Measurements from ENCODE around the gene TRANK1. TPM values are rescaled to one million over a fixed set of nuclear protein-coding genes. Genes with fewer than 3 reads are reported as not detected.

Gene TRANK1
- total RNA-seq, 6 donors from 2014 or later: 10.6 to 39.8 (median 28.1) TPM

GRCh38 chr3:36804295-36805055 is 140.4 kb downstream of the TRANK1 start:
- DNase-seq (no peak), ATAC-seq (ENCODE audit: low FRiP score in 2 of 2) (no peak)
- Histone ChIP-seq H3K27me3 (no peaks in the 10 kb centered on the region), H3K36me3 (no peaks in the 10 kb centered on the region), H3K4me3 (no peak overlapping the region), H3K4me1 (no peaks in the 10 kb centered on the region), H3K27ac (no peak overlapping the region), H3K9me3 (peaks cover 0 to 15% (median 5%) of the 10 kb centered on the region in 4 donors)
- TF ChIP-seq POLR2AphosphoS5 (IDR thresholded peaks at IDR 0.05) (no peak), POLR2A (IDR thresholded peaks at IDR 0.05) (no peak), EP300 (IDR thresholded peaks at IDR 0.05) (no peak), CTCF (IDR thresholded peaks at IDR 0.05) (no peak)
- 92 to 98% methylated on average over 2 of the region's 2 CpGs for WGBS, 2 donors

- 98 to 99% methylated on average over 5 of the region's 5 CpGs for WGBS, 2 donors
- TF ChIP-seq CTCF (IDR thresholded peaks at IDR 0.05) (no peak), POLR2A (IDR thresholded peaks at IDR 0.05) (no peak), POLR2AphosphoS5 (IDR thresholded peaks at IDR 0.05) (no peak), EP300 (IDR thresholded peaks at IDR 0.05) (no peak)
- Histone ChIP-seq H3K27me3 (no peaks in the 10 kb centered on the region), H3K4me3 (no peak overlapping the region), H3K36me3 (no peaks in the 10 kb centered on the region), H3K4me1 (no peaks in the 10 kb centered on the region), H3K27ac (no peak overlapping the region), H3K9me3 (peaks cover 0 to 15% (median 5%) of the 10 kb centered on the region in 4 donors)
- ATAC-seq (ENCODE audit: low FRiP score in 2 of 2) (no peak), DNase-seq (no peak)
These were observed 141.6 kb downstream of the TRANK1 start for GRCh38 chr3:36803091-36803791.

GRCh38 chr3:36800533-36801116 is 144.2 kb downstream of the TRANK1 start:
- ATAC-seq (ENCODE audit: low FRiP score in 2 of 2) (no peak), DNase-seq (no peak)
- no peak overlapping the region for H3K27ac ChIP-seq
- no peak overlapping the region for H3K4me3 ChIP-seq
- H3K9me3 ChIP-seq: peaks cover 0 to 10% (median 3%) of the 10 kb centered on the region in 4 donors
- no peaks in the 10 kb centered on the region for H3K27me3 ChIP-seq
- H3K4me1 ChIP-seq: no peaks in the 10 kb centered on the region
- 81 to 86% methylated on average over 3 of the region's 3 CpGs for WGBS, 2 donors
- TF ChIP-seq POLR2AphosphoS5 (IDR thresholded peaks at IDR 0.05): no peak
- TF ChIP-seq EP300 (IDR thresholded peaks at IDR 0.05): no peak
- no peak for TF ChIP-seq CTCF (IDR thresholded peaks at IDR 0.05)
- TF ChIP-seq POLR2A (IDR thresholded peaks at IDR 0.05): no peak
- no peaks in the 10 kb centered on the region for H3K36me3 ChIP-seq

- no peaks in the 10 kb centered on the region for H3K27me3 ChIP-seq
- no peak for DNase-seq
These were observed 148.0 kb downstream of the TRANK1 start for GRCh38 chr3:36796881-36797280.

More at GRCh38 chr3:36796881-36797280, 148.0 kb downstream of the TRANK1 start:
- ATAC-seq (ENCODE audit: low FRiP score in 2 of 2): no peak
- no peaks in the 10 kb centered on the region for H3K36me3 ChIP-seq
- H3K4me3 ChIP-seq: no peak overlapping the region
- no peak for TF ChIP-seq POLR2A (IDR thresholded peaks at IDR 0.05)
- no peak for TF ChIP-seq EP300 (IDR thresholded peaks at IDR 0.05)
- TF ChIP-seq POLR2AphosphoS5 (IDR thresholded peaks at IDR 0.05): no peak
- TF ChIP-seq CTCF (IDR thresholded peaks at IDR 0.05): no peak
- no peak overlapping the region for H3K27ac ChIP-seq
- no peaks in the 10 kb centered on the region for H3K4me1 ChIP-seq
- no peaks in the 10 kb centered on the region for H3K9me3 ChIP-seq

All from upper lobe of left lung (tissue), 6 donors.